ENCODE data around the gene PSMD10. TPM values are rescaled to one million over a fixed set of nuclear protein-coding genes. Genes with fewer than 3 reads are reported as not detected.

PSMD10 gene
- polyA plus RNA-seq, 1 donor from 2014 or later: 209 TPM

DNA sequence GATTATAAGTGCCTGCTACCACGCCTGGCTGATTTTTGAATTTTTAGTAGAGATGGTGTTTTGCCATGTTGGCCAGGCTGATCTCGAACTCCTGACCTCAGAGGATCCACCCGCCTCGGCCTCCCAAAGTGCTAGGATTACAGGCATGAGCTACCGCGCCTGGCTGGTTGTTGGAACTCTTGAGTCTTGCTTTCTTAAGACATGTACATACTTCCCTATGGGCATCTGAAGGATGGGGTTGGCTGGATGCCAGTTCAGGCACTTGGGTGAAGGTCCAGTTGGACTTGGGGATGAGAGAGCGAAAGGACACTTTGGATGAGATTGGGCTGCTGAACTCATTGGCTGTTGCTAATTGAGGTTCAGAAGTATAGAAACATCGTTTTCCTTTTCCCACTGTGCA is 40.7 kb upstream of the PSMD10 start:
- H3K79me2 ChIP-seq (replicated peaks; ENCODE audit: insufficient read depth, low read length): no peaks in the 10 kb centered on the region
- H3K4me3 ChIP-seq (ENCODE audit: low read length): no peak overlapping the region
- H3K9ac ChIP-seq (ENCODE audit: low read length): no peak overlapping the region
- no peaks in the 10 kb centered on the region for H3K9me3 ChIP-seq (ENCODE audit: low read length)
- H3K27ac ChIP-seq (ENCODE audit: low read length): no peak overlapping the region
- no peak overlapping the region for H3K4me2 ChIP-seq (ENCODE audit: low read length)
- H3K27me3 ChIP-seq (ENCODE audit: insufficient read depth, low read depth, low read length): no peaks in the 10 kb centered on the region
- no peaks in the 10 kb centered on the region for H3K9me2 ChIP-seq (ENCODE audit: insufficient read depth, low read length)
- TF ChIP-seq SMC3 (conservative IDR thresholded peaks at IDR 0.05; ENCODE audit: poor library complexity) (no peak), RAD21 (conservative IDR thresholded peaks at IDR 0.05) (no peak), POLR2AphosphoS5 (IDR thresholded peaks at IDR 0.05) (no peak), CTCF (IDR thresholded peaks at IDR 0.05; ENCODE audit: poor library complexity, severe bottlenecking) (no peak), EP300 (conservative IDR thresholded peaks at IDR 0.05; ENCODE audit: poor library complexity, severe bottlenecking) (no peak), EZH2 (IDR thresholded peaks at IDR 0.05; ENCODE audit: borderline replicate concordance, insufficient read depth, low read length, poor library complexity, severe bottlenecking) (no peak), TAF1 (IDR thresholded peaks at IDR 0.05; ENCODE audit: low read depth) (no peak), MXI1 (conservative IDR thresholded peaks at IDR 0.05; ENCODE audit: poor library complexity, severe bottlenecking) (no peak)
- TF ChIP-seq, protein P1, sequence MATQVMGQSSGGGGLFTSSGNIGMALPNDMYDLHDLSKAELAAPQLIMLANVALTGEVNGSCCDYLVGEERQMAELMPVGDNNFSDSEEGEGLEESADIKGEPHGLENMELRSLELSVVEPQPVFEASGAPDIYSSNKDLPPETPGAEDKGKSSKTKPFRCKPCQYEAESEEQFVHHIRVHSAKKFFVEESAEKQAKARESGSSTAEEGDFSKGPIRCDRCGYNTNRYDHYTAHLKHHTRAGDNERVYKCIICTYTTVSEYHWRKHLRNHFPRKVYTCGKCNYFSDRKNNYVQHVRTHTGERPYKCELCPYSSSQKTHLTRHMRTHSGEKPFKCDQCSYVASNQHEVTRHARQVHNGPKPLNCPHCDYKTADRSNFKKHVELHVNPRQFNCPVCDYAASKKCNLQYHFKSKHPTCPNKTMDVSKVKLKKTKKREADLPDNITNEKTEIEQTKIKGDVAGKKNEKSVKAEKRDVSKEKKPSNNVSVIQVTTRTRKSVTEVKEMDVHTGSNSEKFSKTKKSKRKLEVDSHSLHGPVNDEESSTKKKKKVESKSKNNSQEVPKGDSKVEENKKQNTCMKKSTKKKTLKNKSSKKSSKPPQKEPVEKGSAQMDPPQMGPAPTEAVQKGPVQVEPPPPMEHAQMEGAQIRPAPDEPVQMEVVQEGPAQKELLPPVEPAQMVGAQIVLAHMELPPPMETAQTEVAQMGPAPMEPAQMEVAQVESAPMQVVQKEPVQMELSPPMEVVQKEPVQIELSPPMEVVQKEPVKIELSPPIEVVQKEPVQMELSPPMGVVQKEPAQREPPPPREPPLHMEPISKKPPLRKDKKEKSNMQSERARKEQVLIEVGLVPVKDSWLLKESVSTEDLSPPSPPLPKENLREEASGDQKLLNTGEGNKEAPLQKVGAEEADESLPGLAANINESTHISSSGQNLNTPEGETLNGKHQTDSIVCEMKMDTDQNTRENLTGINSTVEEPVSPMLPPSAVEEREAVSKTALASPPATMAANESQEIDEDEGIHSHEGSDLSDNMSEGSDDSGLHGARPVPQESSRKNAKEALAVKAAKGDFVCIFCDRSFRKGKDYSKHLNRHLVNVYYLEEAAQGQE (IDR thresholded peaks at IDR 0.05; ENCODE audit: borderline replicate concordance): no peak
- H3F3A ChIP-seq (ENCODE audit: insufficient read depth, low read length, poor library complexity, severe bottlenecking): no peaks in the 10 kb centered on the region
- H2AFZ ChIP-seq (ENCODE audit: low read depth, low read length): no peak overlapping the region
- H3K36me3 ChIP-seq (ENCODE audit: insufficient read depth, low read length): no peaks in the 10 kb centered on the region
- H4K20me1 ChIP-seq (ENCODE audit: insufficient read depth): no peaks in the 10 kb centered on the region

DNA sequence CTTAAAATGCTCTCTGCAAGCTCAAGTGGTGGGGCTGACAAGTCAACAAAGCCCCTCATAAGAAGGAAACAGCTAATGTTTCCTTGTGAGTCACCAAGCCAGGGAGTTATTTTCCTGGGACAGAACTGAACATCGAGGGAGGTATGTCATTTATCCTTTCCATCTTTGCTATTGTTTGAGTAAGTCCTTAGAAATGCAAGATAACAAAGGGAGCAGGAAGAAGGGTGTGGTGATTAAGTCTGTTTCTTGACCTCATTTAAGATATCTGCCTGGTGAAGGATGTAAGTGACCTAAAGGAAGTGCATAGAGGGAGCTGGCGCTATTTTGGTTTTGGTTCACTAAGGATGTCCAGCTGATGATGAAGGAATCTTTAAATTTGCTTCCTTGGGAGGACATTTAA is 40.1 kb upstream of the PSMD10 start:
- H3K9me2 ChIP-seq (ENCODE audit: insufficient read depth, low read length): no peaks in the 10 kb centered on the region
- no peak overlapping the region for H2AFZ ChIP-seq (ENCODE audit: low read depth, low read length)
- no peak overlapping the region for H3K9ac ChIP-seq (ENCODE audit: low read length)
- no peaks in the 10 kb centered on the region for H3F3A ChIP-seq (ENCODE audit: insufficient read depth, low read length, poor library complexity, severe bottlenecking)
- H3K27ac ChIP-seq (ENCODE audit: low read length): no peak overlapping the region
- no peak overlapping the region for H3K4me3 ChIP-seq (ENCODE audit: low read length)
- H3K36me3 ChIP-seq (ENCODE audit: insufficient read depth, low read length): no peaks in the 10 kb centered on the region
- TF ChIP-seq, protein P1 (IDR thresholded peaks at IDR 0.05; ENCODE audit: borderline replicate concordance): no peak
- TF ChIP-seq SMC3 (conservative IDR thresholded peaks at IDR 0.05; ENCODE audit: poor library complexity): no peak
- no peak for TF ChIP-seq RAD21 (conservative IDR thresholded peaks at IDR 0.05)
- no peak for TF ChIP-seq POLR2AphosphoS5 (IDR thresholded peaks at IDR 0.05)
- TF ChIP-seq TAF1 (IDR thresholded peaks at IDR 0.05; ENCODE audit: low read depth): no peak
- no peak for TF ChIP-seq CTCF (IDR thresholded peaks at IDR 0.05; ENCODE audit: poor library complexity, severe bottlenecking)
- no peak for TF ChIP-seq EP300 (conservative IDR thresholded peaks at IDR 0.05; ENCODE audit: poor library complexity, severe bottlenecking)
- no peak for TF ChIP-seq MXI1 (conservative IDR thresholded peaks at IDR 0.05; ENCODE audit: poor library complexity, severe bottlenecking)
- no peak for TF ChIP-seq EZH2 (IDR thresholded peaks at IDR 0.05; ENCODE audit: borderline replicate concordance, insufficient read depth, low read length, poor library complexity, severe bottlenecking)
- H3K4me2 ChIP-seq (ENCODE audit: low read length): no peak overlapping the region
- H3K27me3 ChIP-seq (ENCODE audit: insufficient read depth, low read depth, low read length): no peaks in the 10 kb centered on the region
- H3K9me3 ChIP-seq (ENCODE audit: low read length): no peaks in the 10 kb centered on the region
- H3K79me2 ChIP-seq (replicated peaks; ENCODE audit: insufficient read depth, low read length): no peaks in the 10 kb centered on the region
- no peaks in the 10 kb centered on the region for H4K20me1 ChIP-seq (ENCODE audit: insufficient read depth)
